Lower leg skin (tissue), 3 donors: Measurements from ENCODE around the gene CHMP4A.

Source experiments
- CTCF ChIP-seq, 3 donors: fragments of 450-650 bp; IDR thresholded peaks; one replicate each; pipeline ENCODE4 v1.5.1; 2016; ENCODE audit warnings: antibody characterized with exemption in 3 of 3, mild to moderate bottlenecking in 3 of 3, moderate library complexity in 2 of 3
- POLR2A ChIP-seq, 2 donors: fragments of 450-650 bp; IDR thresholded peaks; one replicate each; pipeline ENCODE4 v1.6.1; 2016 to 2017; ENCODE audit warnings: antibody characterized with exemption in 2 of 2, mild to moderate bottlenecking in 1 of 2, moderate library complexity in 1 of 2

- TF ChIP-seq CTCF (IDR thresholded peaks at IDR 0.05) (no peak), POLR2A (IDR thresholded peaks at IDR 0.05) (no peak)
Measured at GRCh38 chr14:24207104-24207551, 6.2 kb downstream of the CHMP4A start.
